22Rv1 (cell line): ENCODE results near the gene SYNGR2.

ENCODE experiments used
- ZFX ChIP-seq: fragments of 450-650 bp; IDR thresholded peaks from 2 replicates; pipeline ENCODE4 v1.6.1; 2017; ENCODE audit warnings: antibody characterized with exemption, borderline replicate concordance
- TF ChIP-seq, protein P1 (sequence below): fragments of 450-650 bp; IDR thresholded peaks from 2 replicates; pipeline ENCODE4 v1.5.1; 2017; ENCODE audit warnings: mild to moderate bottlenecking

DNA sequence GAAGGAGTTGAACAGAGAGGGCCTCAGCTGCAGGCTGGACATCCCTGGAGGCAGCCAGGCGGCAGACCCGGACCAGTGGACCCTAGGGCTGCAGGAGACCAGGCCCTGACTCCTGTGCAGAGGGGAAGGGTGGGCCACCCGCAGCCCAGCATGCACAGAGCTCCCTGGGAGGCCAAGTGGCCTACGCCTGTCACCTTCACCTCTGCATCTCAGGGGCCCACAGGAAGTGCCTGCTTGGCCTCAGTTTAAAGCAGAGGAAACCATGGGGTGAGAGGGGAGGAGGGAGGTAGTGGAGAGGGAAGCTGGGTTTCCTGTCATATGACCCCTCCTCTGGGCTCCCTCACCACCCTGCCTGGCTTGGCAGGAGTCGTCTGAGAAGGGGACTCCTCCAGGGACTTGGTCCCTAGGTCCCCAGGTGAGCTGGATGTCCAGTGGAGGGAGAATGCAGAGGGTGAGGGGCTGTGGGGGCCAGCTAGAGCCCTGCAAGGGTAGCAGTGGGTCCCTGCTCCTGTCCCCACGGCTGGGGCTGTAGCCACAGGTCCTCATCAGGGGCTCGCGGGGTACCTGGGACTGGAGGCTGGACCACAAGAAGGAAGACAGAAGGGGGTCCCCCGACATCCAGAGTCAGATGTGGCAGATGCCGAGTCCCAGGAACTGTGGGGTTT lies 37.8 kb upstream of the SYNGR2 start, which contains the start of gene TMC8:
- TF ChIP-seq, protein P1, sequence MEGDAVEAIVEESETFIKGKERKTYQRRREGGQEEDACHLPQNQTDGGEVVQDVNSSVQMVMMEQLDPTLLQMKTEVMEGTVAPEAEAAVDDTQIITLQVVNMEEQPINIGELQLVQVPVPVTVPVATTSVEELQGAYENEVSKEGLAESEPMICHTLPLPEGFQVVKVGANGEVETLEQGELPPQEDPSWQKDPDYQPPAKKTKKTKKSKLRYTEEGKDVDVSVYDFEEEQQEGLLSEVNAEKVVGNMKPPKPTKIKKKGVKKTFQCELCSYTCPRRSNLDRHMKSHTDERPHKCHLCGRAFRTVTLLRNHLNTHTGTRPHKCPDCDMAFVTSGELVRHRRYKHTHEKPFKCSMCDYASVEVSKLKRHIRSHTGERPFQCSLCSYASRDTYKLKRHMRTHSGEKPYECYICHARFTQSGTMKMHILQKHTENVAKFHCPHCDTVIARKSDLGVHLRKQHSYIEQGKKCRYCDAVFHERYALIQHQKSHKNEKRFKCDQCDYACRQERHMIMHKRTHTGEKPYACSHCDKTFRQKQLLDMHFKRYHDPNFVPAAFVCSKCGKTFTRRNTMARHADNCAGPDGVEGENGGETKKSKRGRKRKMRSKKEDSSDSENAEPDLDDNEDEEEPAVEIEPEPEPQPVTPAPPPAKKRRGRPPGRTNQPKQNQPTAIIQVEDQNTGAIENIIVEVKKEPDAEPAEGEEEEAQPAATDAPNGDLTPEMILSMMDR, result no peak
- TF ChIP-seq ZFX, result no peak
